ENCODE measurements around the gene IQCN. TPM values are rescaled to one million over a fixed set of nuclear protein-coding genes. Genes with fewer than 3 reads are reported as not detected.

The IQCN gene
- total RNA-seq, 1 experiment from 2014 or later = 0.61 TPM

GRCh38 chr19:18294467-18294864 is 20.2 kb upstream of the IQCN start (continued):
- TF ChIP-seq ERG (CRISPR knock-in tag; IDR thresholded peaks at IDR 0.05) = no peak
- TF ChIP-seq IRF1 (CRISPR knock-in tag; IDR thresholded peaks at IDR 0.05) = no peak
- no peak for TF ChIP-seq MYBL2 (CRISPR knock-in tag; IDR thresholded peaks at IDR 0.05)

- H3K27ac Mint-ChIP-seq = peak overlapping the region; percentile 85
- H3K9me3 Mint-ChIP-seq = no peaks in the 10 kb centered on the region
- POLR2A ChIA-PET = interaction anchor here (1.5 to 3.1 kb wide), 5 partner anchors 11 to 70 kb away, joined by 5 to 200 read pairs (median 17); partner anchors contain the start of genes JUND and LSM4
- no peak for TF ChIP-seq ESRRA (CRISPR knock-in tag; IDR thresholded peaks at IDR 0.05; ENCODE audit: borderline replicate concordance)
- TF ChIP-seq MLX (CRISPR knock-in tag; IDR thresholded peaks at IDR 0.05) = no peak
- TF ChIP-seq SP1 (CRISPR knock-in tag; conservative IDR thresholded peaks at IDR 0.05) = peak; percentile 16; the same call in 1 of the 2 replicates
- TF ChIP-seq GTF2I (CRISPR knock-in tag; conservative IDR thresholded peaks at IDR 0.05) = peak; percentile 88
- peak; percentile 79 for TF ChIP-seq ZNF423 (CRISPR knock-in tag; IDR thresholded peaks at IDR 0.05)
- no peak for DNase-seq (ENCODE audit: low spot score)
- H3K4me1 Mint-ChIP-seq = peaks cover 35% of the 10 kb centered on the region
- H3K4me3 Mint-ChIP-seq = peak overlapping the region; percentile 83
- no peaks in the 10 kb centered on the region for H3K36me3 Mint-ChIP-seq
- no peaks in the 10 kb centered on the region; the same call in 1 of the 2 replicates for H3K27me3 Mint-ChIP-seq (ENCODE audit: low read depth)
- no peak for ATAC-seq
- CTCF ChIA-PET = interaction anchor here (1.2 to 3.5 kb wide), 12 partner anchors 9 to 125 kb away, joined by 4 to 102 read pairs (median 13); partner anchors contain the start of genes IQCN, JUND, LSM4 and SSBP4
Observed at GRCh38 chr19:18293642-18294466, 19.6 kb upstream of the IQCN start.

- H3K4me1 Mint-ChIP-seq = peaks cover 42% of the 10 kb centered on the region
- ChIA-PET CTCF (interaction anchor here (0.6 to 3.5 kb wide), 25 partner anchors 10 to 355 kb away, joined by 3 to 102 read pairs (median 5); partner anchors contain the start of genes GDF15, IQCN, JUND and LSM4), POLR2A (interaction anchor here (0.7 to 3.1 kb wide), 14 partner anchors 9 to 360 kb away, joined by 3 to 200 read pairs (median 4); partner anchors contain the start of genes CCDC124, GDF15, JUND and LSM4)
- DNase-seq (ENCODE audit: low spot score) (peak; percentile 95), ATAC-seq (peak; percentile 55)
- no peaks in the 10 kb centered on the region for H3K36me3 Mint-ChIP-seq
- H3K9me3 Mint-ChIP-seq = no peaks in the 10 kb centered on the region
- no peaks in the 10 kb centered on the region; the same call in 1 of the 2 replicates for H3K27me3 Mint-ChIP-seq (ENCODE audit: low read depth)
- peak overlapping the region; percentile 83 for H3K4me3 Mint-ChIP-seq
- peak overlapping the region; percentile 93 for H3K27ac Mint-ChIP-seq
- TF ChIP-seq NFATC4 (CRISPR knock-in tag; IDR thresholded peaks at IDR 0.05) (no peak), ZNF416 (CRISPR knock-in tag; IDR thresholded peaks at IDR 0.05) (no peak), EMX1 (CRISPR knock-in tag; IDR thresholded peaks at IDR 0.05) (no peak), ZSCAN18 (CRISPR knock-in tag; IDR thresholded peaks at IDR 0.05) (no peak), ZNF121 (CRISPR knock-in tag; IDR thresholded peaks at IDR 0.05) (peak; percentile 64; the same call in 1 of the 2 replicates), GRHL2 (CRISPR knock-in tag; IDR thresholded peaks at IDR 0.05; ENCODE audit: insufficient replicate concordance, severe bottlenecking) (no peak), HMGXB4 (CRISPR knock-in tag; IDR thresholded peaks at IDR 0.05) (no peak), PRDM15 (CRISPR knock-in tag; IDR thresholded peaks at IDR 0.05) (no peak), FOXP4 (CRISPR knock-in tag; IDR thresholded peaks at IDR 0.05) (no peak), CBFB (CRISPR knock-in tag; IDR thresholded peaks at IDR 0.05; ENCODE audit: low read depth) (no peak)
Observed at GRCh38 chr19:18292810-18293641, 18.8 kb upstream of the IQCN start.

All from WTC11 (cell line).